Measurements from ENCODE around the gene CDKN1B. TPM values are rescaled to one million over a fixed set of nuclear protein-coding genes. Genes with fewer than 3 reads are reported as not detected.
A peak's percentile ranks its signal among the peaks of the same experiment; 100 is the strongest.

CDKN1B gene
- total RNA-seq, 1 donor from 2014 or later, result 151 TPM

DNA sequence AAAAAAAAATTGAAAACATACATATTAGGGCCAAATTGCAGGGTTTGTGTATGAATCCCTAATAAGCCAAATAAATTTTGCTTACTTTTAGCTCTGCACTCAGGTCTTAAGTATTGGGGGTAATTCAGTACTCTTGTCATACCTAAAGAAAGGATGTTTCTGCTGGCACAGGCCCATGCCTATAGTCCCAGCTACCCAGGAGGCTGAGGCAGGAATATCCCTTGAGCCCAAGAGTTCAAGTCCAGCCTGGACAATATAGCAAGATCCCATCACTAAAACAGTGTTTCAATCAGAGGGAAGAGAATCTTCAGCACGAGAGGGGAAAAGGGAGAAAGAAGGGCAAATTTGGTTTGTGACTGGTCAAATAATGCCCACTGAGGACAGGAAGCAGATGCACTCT lies 17.8 kb upstream of the CDKN1B start:
- FAIRE-seq (no peak), DNase-seq (ENCODE audit: low spot score in 2 of 2) (no peak)

DNA sequence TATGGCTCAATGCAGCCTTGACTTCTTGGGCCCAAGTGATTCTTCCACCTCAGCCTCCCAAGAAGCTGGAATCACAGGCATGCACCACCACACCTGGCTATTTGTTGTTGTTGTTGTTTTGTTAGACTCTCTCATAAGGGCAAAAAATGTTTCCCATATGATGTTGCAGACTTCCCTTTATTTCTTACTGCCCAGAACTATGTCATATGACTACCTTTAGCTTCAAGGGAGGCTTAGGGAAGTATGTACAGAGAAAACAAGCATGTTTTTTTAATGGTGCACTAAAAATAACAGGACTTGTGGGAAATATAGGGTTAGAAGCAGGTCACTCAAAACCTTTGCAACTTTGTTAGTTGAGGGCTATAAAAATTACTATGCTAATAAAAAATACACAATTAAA lies 16.9 kb upstream of the CDKN1B start:
- no peak for FAIRE-seq

DNA sequence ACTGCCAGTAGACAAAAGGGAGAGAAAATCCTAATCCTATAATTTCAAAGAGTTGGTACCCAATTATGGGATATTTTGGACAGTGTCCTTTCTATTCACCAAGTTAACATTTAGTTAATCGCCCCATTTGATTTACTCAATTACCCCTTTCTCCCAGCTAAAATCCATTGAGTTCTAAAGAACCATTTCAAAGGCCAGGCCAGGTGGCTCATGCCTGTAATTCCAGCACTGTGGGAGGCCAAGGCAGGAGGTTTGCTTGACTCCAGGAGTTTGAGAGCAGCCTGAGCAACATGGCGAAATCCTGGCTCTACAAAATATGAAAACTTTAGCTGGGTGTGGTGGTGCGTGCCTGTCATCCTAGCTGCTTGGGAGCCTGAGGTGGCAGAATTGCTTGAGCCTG lies 15.7 kb upstream of the CDKN1B start:
- DNase-seq (ENCODE audit: low spot score in 2 of 2), result no peak
- FAIRE-seq, result no peak

More for the DNA sequence above, 16.9 kb upstream of the CDKN1B start:
- no peak for DNase-seq (ENCODE audit: low spot score in 2 of 2)

- peak; percentile 39 to 67 for DNase-seq (ENCODE audit: low spot score in 2 of 2)
- FAIRE-seq, result peak; percentile 79
Observed at GRCh38 chr12:12704593-12705230, 12.5 kb upstream of the CDKN1B start.

DNA sequence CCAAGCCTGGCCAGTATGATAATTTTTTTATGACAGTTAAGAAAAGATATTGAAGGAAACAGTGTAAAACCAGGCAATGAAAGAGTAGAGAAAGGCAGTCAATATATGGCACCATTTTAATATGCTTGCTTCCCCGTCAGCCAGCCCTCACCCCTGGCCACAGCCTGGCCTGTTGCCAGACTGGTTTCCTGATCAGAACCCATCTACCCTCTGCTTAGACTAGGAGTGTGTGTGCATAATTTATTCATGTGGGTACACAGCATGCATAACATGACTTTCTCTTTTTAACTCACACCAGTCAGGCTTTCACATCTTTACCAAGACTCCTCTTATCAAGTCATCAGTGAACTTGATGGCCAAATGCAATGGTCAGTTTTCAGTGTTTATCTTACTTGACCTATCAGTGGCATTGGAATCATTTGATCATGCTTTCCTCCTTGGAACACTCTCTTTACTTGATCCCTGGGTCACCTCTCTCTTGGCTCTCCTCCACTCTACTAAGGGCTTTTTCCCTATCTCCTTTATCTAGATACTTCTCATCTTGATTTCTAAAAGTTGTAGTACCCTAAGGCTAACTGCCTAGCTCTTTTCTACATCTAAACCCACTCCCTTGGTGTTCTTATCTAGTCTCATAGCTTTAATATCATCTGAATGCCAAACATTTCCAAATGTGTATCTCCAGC lies 11.2 kb upstream of the CDKN1B start:
- DNase-seq (ENCODE audit: low spot score in 2 of 2) (no peak), FAIRE-seq (no peak)

- no peak for FAIRE-seq
- DNase-seq (ENCODE audit: low spot score in 2 of 2), result no peak
Observed at GRCh38 chr12:12713932-12714275, 3.3 kb upstream of the CDKN1B start.

DNA sequence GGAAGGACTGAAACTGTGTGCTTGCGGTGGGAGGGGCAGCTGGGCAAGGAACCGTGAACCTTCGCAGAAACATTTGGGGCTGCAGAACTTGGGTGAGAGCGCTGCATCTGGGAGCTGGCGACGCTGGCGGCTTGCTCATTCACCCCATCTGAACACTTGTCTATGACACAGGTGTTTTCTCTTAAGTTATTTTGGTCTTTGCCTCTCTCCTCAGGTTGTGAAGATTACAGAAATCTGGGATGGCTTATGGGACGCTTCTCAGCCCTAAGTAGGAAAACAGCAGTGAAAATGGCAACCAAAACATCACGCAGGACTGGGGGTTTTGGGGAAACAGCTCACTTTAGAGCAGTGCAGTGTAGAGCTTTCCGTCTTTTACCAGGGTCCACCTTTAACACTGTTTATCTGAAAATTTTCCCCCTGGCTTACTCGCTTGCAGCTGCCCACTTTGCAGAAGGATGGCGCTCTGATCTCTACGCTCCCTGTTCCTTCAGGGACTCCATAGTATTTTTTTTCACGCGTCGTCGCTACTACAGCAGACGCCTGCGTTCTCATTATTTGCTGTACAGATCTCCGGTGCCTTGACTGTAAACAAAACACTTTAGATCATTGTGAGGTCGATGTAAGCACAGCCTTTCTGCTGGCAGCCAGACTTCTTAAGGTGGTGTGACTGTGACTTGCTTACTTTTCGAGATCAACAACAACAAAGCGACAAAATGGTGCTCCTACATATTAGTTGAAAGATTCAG lies 2.7 kb upstream of the CDKN1B start:
- FAIRE-seq (no peak), DNase-seq (ENCODE audit: low spot score in 2 of 2) (no peak)

DNA sequence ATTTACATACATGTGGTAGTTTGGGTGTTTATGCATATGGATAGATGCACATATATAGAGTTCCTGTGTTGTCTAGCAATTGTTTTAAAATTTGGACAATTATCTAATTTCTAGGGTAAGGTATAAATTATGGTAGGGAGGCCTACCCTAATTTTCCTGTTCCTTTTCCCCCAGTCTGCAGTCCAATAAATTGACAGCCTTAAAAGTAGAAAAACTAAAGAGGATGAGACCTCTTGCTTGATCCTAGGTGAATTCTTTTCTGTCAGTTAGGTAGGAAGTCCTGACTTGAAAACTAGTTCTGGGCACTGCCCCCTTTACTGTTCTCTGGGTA lies 2.1 kb upstream of the CDKN1B start:
- DNase-seq (ENCODE audit: low spot score in 2 of 2) (no peak), FAIRE-seq (no peak)

DNA sequence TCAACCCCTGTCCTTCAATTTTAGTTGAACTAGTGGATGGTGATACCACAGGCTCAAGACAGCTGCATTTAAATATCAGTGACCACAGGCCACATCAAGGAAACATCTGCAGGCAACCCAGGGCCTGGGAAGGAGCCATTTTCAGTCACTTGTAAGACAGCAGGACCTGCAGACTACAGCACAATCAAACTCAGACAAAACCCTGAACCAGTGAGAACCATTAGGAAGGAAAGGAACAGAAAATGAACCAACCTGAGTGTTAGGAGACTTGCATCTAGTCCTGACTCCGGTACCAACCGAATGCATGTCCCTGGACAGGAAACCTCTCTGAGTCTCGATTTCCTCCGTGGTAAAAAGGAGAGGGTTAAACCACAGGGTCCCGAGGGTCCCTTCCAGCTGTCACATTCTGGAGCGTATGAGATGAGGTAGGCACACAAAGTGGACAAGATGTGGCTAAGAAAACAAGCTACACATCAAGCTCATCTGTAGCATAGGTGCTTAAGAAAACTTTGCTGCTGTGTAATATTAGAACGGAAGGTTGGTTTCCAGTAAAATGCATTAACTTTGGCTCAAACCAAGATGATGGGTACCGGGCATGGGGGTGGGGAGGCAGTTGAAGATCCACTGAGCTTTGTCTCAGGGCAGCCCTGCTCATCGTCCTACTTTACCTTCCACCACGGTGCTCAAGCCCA lies 1.6 kb upstream of the CDKN1B start:
- DNase-seq (ENCODE audit: low spot score in 2 of 2) (no peak), FAIRE-seq (no peak)

- FAIRE-seq (no peak), DNase-seq (ENCODE audit: low spot score in 2 of 2) (peak in 1 of 2 donors; percentile 43)
Observed at GRCh38 chr12:12716151-12716792, 896 bp upstream of the CDKN1B start.

GRCh38 chr12:12717586-12718380 lies 615 bp downstream of the CDKN1B start:
- FAIRE-seq (no peak), DNase-seq (ENCODE audit: low spot score in 2 of 2) (peak in 1 of 2 donors; percentile 54)

DNA sequence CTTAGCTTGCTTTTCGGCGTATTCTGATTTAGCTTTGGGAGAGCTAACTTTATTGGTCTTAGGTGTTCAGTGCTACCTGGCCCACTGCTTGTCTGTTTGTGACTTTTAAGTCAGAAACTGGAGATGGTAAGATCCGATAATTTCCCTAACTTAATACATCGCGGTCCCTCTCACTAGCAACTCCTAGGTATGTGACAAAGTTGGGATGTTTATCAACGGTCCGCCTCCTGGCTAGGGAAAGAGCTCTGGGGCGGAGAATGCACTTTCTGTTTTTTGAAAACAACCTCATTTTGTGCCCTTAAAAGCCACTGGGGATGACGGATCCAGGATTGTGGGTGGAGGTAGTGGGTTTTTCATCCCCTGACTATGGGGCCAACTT lies 1.2 kb downstream of the CDKN1B start:
- FAIRE-seq (no peak), DNase-seq (ENCODE audit: low spot score in 2 of 2) (no peak)

GRCh38 chr12:12718853-12719252 lies 1.7 kb downstream of the CDKN1B start:
- DNase-seq (ENCODE audit: low spot score in 2 of 2), result no peak
- FAIRE-seq, result no peak

DNA sequence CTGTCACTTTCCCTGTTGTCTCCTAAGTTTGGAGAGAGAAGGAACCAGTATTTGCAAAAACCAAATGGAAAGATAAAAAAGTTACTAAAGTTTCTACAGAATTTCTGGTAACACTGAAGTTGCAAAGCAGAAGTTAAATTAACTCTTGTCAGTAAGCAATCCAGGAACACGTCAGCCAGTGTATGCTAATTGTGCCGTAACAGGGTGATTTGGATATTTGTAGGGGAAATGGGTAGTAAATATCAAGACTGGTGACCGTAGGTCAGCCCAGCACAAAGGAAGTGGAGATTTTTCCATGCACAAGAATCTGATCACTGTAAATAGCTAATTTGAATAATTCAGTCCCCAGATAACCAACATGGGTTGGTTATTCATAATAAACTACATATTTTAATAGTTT lies 2.3 kb downstream of the CDKN1B start:
- DNase-seq (ENCODE audit: low spot score in 2 of 2) (no peak), FAIRE-seq (no peak)

DNA sequence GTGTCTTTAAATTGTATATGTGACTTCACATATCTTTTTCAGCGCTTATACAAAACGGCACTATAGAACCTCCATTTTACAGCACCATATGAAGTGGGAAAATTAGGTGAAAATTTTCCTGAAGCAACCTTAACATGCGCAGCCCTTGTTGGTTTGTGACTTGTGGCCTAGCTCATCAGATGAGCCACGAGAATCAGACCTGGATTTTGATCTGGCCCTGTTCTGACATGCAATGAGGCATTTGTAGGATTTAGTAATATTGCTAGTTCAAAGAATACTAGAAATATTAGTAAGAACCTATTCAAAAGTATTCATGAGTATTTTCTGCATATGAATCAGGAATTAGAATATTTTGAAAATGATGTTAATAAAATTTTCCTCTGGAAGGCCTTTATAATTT lies 2.9 kb downstream of the CDKN1B start:
- FAIRE-seq (no peak), DNase-seq (ENCODE audit: low spot score in 2 of 2) (no peak)

DNA sequence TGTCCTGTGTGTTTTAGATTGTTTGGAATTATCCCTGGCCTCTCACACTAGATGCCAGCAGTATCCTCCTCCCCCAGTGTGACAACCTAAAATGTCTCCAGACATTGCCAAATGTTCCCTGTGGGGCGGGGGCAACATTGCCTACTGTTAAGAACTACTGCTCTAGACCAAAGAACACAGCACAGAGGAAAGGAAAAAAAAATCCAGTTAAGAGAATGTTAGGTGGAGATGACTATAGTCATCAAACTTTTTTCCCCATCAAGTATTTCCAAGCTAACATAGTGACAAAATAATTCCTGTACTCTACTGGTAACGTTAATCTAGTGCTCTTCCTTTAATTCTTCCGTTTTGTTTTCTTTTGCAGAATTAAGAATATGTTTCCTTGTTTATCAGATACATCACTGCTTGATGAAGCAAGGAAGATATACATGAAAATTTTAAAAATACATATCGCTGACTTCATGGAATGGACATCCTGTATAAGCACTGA lies 3.5 kb downstream of the CDKN1B start:
- DNase-seq (ENCODE audit: low spot score in 2 of 2) (no peak), FAIRE-seq (no peak)

DNA sequence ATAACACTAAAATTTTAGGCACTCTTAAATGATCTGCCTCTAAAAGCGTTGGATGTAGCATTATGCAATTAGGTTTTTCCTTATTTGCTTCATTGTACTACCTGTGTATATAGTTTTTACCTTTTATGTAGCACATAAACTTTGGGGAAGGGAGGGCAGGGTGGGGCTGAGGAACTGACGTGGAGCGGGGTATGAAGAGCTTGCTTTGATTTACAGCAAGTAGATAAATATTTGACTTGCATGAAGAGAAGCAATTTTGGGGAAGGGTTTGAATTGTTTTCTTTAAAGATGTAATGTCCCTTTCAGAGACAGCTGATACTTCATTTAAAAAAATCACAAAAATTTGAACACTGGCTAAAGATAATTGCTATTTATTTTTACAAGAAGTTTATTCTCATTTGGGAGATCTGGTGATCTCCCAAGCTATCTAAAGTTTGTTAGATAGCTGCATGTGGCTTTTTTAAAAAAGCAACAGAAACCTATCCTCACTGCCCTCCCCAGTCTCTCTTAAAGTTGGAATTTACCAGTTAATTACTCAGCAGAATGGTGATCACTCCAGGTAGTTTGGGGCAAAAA lies 4.1 kb downstream of the CDKN1B start:
- FAIRE-seq (no peak), DNase-seq (ENCODE audit: low spot score in 2 of 2) (no peak)

DNA sequence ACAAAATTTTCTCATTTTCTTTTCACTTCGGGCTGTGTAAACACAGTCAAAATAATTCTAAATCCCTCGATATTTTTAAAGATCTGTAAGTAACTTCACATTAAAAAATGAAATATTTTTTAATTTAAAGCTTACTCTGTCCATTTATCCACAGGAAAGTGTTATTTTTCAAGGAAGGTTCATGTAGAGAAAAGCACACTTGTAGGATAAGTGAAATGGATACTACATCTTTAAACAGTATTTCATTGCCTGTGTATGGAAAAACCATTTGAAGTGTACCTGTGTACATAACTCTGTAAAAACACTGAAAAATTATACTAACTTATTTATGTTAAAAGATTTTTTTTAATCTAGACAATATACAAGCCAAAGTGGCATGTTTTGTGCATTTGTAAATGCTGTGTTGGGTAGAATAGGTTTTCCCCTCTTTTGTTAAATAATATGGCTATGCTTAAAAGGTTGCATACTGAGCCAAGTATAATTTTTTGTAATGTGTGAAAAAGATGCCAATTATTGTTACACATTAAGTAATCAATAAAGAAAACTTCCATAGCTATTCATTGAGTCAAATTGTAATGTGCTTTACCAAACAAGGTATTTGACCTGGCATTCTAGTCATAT lies 4.8 kb downstream of the CDKN1B start:
- no peak for DNase-seq (ENCODE audit: low spot score in 2 of 2)
- FAIRE-seq, result no peak
